ENCODE measurements around the gene LPIN1.

LPIN1 gene

GRCh38 chr2:11786191-11786590, 39.8 kb downstream of the LPIN1 start:
- DNase-seq (ENCODE audit: low read depth): no peak

- no peak for DNase-seq (ENCODE audit: low read depth)
These were observed 40.2 kb downstream of the LPIN1 start for GRCh38 chr2:11786592-11786991.

GRCh38 chr2:11787991-11788390, 41.6 kb downstream of the LPIN1 start:
- DNase-seq (ENCODE audit: low read depth): no peak

GRCh38 chr2:11788461-11789124, 42.2 kb downstream of the LPIN1 start:
- DNase-seq (ENCODE audit: low read depth): no peak

GRCh38 chr2:11789243-11789642, 42.8 kb downstream of the LPIN1 start:
- no peak for DNase-seq (ENCODE audit: low read depth)

- no peak for DNase-seq (ENCODE audit: low read depth)
These were observed 43.8 kb downstream of the LPIN1 start for GRCh38 chr2:11790228-11790627.

GRCh38 chr2:11795590-11795989, 49.2 kb downstream of the LPIN1 start:
- no peak for DNase-seq (ENCODE audit: low read depth)

- peak; percentile 52 for DNase-seq (ENCODE audit: low read depth)
These were observed 50.0 kb downstream of the LPIN1 start for GRCh38 chr2:11796190-11797171.

- DNase-seq (ENCODE audit: low read depth): no peak
These were observed 51.4 kb downstream of the LPIN1 start for GRCh38 chr2:11797846-11798245.

- DNase-seq (ENCODE audit: low read depth): no peak
These were observed 52.4 kb downstream of the LPIN1 start for GRCh38 chr2:11798701-11799435.

- DNase-seq (ENCODE audit: low read depth): no peak
These were observed 53.4 kb downstream of the LPIN1 start for GRCh38 chr2:11799826-11800225.

GRCh38 chr2:11802782-11803191, 56.4 kb downstream of the LPIN1 start:
- DNase-seq (ENCODE audit: low read depth): peak; percentile 52

GRCh38 chr2:11805024-11805423, 58.6 kb downstream of the LPIN1 start:
- DNase-seq (ENCODE audit: low read depth): no peak

- DNase-seq (ENCODE audit: low read depth): no peak
These were observed 59.5 kb downstream of the LPIN1 start for GRCh38 chr2:11805920-11806319.

- peak; percentile 28 for DNase-seq (ENCODE audit: low read depth)
These were observed 61.0 kb downstream of the LPIN1 start for GRCh38 chr2:11807156-11808015.

GRCh38 chr2:11808016-11808400, 61.6 kb downstream of the LPIN1 start:
- DNase-seq (ENCODE audit: low read depth): no peak

- no peak for DNase-seq (ENCODE audit: low read depth)
These were observed 63.3 kb downstream of the LPIN1 start for GRCh38 chr2:11809586-11810236.

GRCh38 chr2:11810237-11810977, 64.0 kb downstream of the LPIN1 start:
- DNase-seq (ENCODE audit: low read depth): no peak

- DNase-seq (ENCODE audit: low read depth): no peak
These were observed 64.7 kb downstream of the LPIN1 start for GRCh38 chr2:11811036-11811654.

All from stromal cell of bone marrow (primary cell).